IPS DF 6.9 (cell line): Measurements from ENCODE around the gene EEF1AKMT3.

Experiments used
- DNase-seq: peaks from one replicate; pipeline ENCODE4 v3.0.0-alpha.2; 2013; ENCODE audit warnings: low read depth, low spot score
- H3K27ac ChIP-seq: one replicate; pipeline ENCODE4 v1.5.1; 2013; ENCODE audit warnings: low read length, control low read depth
- H3K27me3 ChIP-seq: 2 replicates; pipeline ENCODE4 v1.6.1; 2013; ENCODE audit warnings: mild to moderate bottlenecking, low read length; ENCODE audit not compliant: control insufficient read depth, insufficient read depth
- H3K36me3 ChIP-seq: 2 replicates; pipeline ENCODE4 v1.6.1; 2013; ENCODE audit warnings: low read length; ENCODE audit not compliant: control insufficient read depth, insufficient read depth
- H3K4me1 ChIP-seq: 2 replicates; pipeline ENCODE4 v1.6.1; 2013; ENCODE audit warnings: low read length; ENCODE audit not compliant: control insufficient read depth, insufficient read depth
- H3K4me3 ChIP-seq: 2 replicates; pipeline ENCODE4 v1.5.1; 2013; ENCODE audit warnings: mild to moderate bottlenecking, low read length
- H3K9me3 ChIP-seq: 2 replicates; pipeline ENCODE4 v1.6.1; 2013; ENCODE audit warnings: low read length, inconsistent platforms; ENCODE audit not compliant: control insufficient read depth, insufficient read depth
- WGBS: extraction: QIAGEN DNeasy Blood & Tissue Kit; methylation state at CpG from one replicate; pipeline ENCODE4 v1.1.7; 2013; ENCODE audit warnings: mixed read lengths, missing lambda C conversion rate; ENCODE audit not compliant: insufficient read length, insufficient coverage; 5-methylcytosine and 5-hydroxymethylcytosine counted together

The EEF1AKMT3 gene

GRCh38 chr12:57783861-57784260 is 11.4 kb downstream of the EEF1AKMT3 start:
- no peak for DNase-seq
- H3K27ac ChIP-seq, result no peak overlapping the region
- H3K27me3 ChIP-seq, result no peaks in the 10 kb centered on the region
- no peaks in the 10 kb centered on the region for H3K4me1 ChIP-seq
- peaks cover 9% of the 10 kb centered on the region; the same call in 1 of the 2 replicates for H3K36me3 ChIP-seq
- no CpG with 5 or more reads among the region's 11 CpGs for WGBS
- H3K9me3 ChIP-seq, result no peaks in the 10 kb centered on the region
- H3K4me3 ChIP-seq, result no peak overlapping the region

- Histone ChIP-seq H3K4me3 (no peak overlapping the region), H3K27me3 (no peaks in the 10 kb centered on the region), H3K4me1 (no peaks in the 10 kb centered on the region), H3K9me3 (no peaks in the 10 kb centered on the region), H3K27ac (no peak overlapping the region), H3K36me3 (peaks cover 14% of the 10 kb centered on the region; the same call in 1 of the 2 replicates)
- no peak for DNase-seq
- no CpG with 5 or more reads among the region's 1 CpG for WGBS
Observed at GRCh38 chr12:57793920-57794319, 21.5 kb downstream of the EEF1AKMT3 start.

- no peak overlapping the region for H3K4me3 ChIP-seq
- WGBS, result no CpG with 5 or more reads among the region's 6 CpGs
- no peak overlapping the region for H3K27ac ChIP-seq
- H3K4me1 ChIP-seq, result no peaks in the 10 kb centered on the region
- DNase-seq, result no peak
- peaks cover 14% of the 10 kb centered on the region; the same call in 1 of the 2 replicates for H3K36me3 ChIP-seq
- no peaks in the 10 kb centered on the region for H3K27me3 ChIP-seq
- no peaks in the 10 kb centered on the region for H3K9me3 ChIP-seq
Observed at GRCh38 chr12:57795354-57795753, 22.9 kb downstream of the EEF1AKMT3 start.

GRCh38 chr12:57796996-57797395 is 24.6 kb downstream of the EEF1AKMT3 start:
- Histone ChIP-seq H3K27ac (no peak overlapping the region), H3K36me3 (peaks cover 14% of the 10 kb centered on the region; the same call in 1 of the 2 replicates), H3K27me3 (no peaks in the 10 kb centered on the region), H3K4me1 (no peaks in the 10 kb centered on the region), H3K9me3 (no peaks in the 10 kb centered on the region), H3K4me3 (no peak overlapping the region)
- DNase-seq, result no peak
- WGBS, result no CpG with 5 or more reads among the region's 1 CpG

GRCh38 chr12:57797933-57798332 is 25.5 kb downstream of the EEF1AKMT3 start:
- H3K9me3 ChIP-seq, result no peaks in the 10 kb centered on the region
- no peak for DNase-seq
- no peak overlapping the region for H3K4me3 ChIP-seq
- peaks cover 13% of the 10 kb centered on the region; the same call in 1 of the 2 replicates for H3K36me3 ChIP-seq
- H3K27me3 ChIP-seq, result no peaks in the 10 kb centered on the region
- WGBS, result no CpG with 5 or more reads among the region's 1 CpG
- H3K4me1 ChIP-seq, result no peaks in the 10 kb centered on the region
- no peak overlapping the region for H3K27ac ChIP-seq

GRCh38 chr12:57800965-57801364 is 28.6 kb downstream of the EEF1AKMT3 start:
- Histone ChIP-seq H3K27me3 (no peaks in the 10 kb centered on the region), H3K9me3 (no peaks in the 10 kb centered on the region), H3K27ac (no peak overlapping the region), H3K4me1 (no peaks in the 10 kb centered on the region), H3K4me3 (no peak overlapping the region), H3K36me3 (peaks cover 4% of the 10 kb centered on the region; the same call in 1 of the 2 replicates)
- no CpG with 5 or more reads among the region's 3 CpGs for WGBS
- DNase-seq, result no peak

- Histone ChIP-seq H3K4me1 (no peaks in the 10 kb centered on the region), H3K4me3 (no peak overlapping the region), H3K27ac (no peak overlapping the region), H3K36me3 (no peaks in the 10 kb centered on the region; the same call in 1 of the 2 replicates), H3K27me3 (no peaks in the 10 kb centered on the region), H3K9me3 (no peaks in the 10 kb centered on the region)
- WGBS, result no CpG with 5 or more reads among the region's 1 CpG
- DNase-seq, result no peak
Observed at GRCh38 chr12:57802607-57803006, 30.2 kb downstream of the EEF1AKMT3 start.

- no peaks in the 10 kb centered on the region for H3K4me1 ChIP-seq
- H3K9me3 ChIP-seq, result no peaks in the 10 kb centered on the region
- peak; percentile 31 for DNase-seq
- whole genome bisulfite sequencing, result no CpG with 5 or more reads among the region's 9 CpGs
- no peak overlapping the region for H3K27ac ChIP-seq
- no peaks in the 10 kb centered on the region; the same call in 1 of the 2 replicates for H3K36me3 ChIP-seq
- H3K27me3 ChIP-seq, result no peaks in the 10 kb centered on the region
- H3K4me3 ChIP-seq, result no peak overlapping the region
Observed at GRCh38 chr12:57803319-57803893, 31.0 kb downstream of the EEF1AKMT3 start.

GRCh38 chr12:57806677-57807076 is 34.3 kb downstream of the EEF1AKMT3 start:
- Histone ChIP-seq H3K36me3 (no peaks in the 10 kb centered on the region; the same call in 1 of the 2 replicates), H3K27ac (no peak overlapping the region), H3K9me3 (no peaks in the 10 kb centered on the region), H3K27me3 (no peaks in the 10 kb centered on the region), H3K4me1 (no peaks in the 10 kb centered on the region), H3K4me3 (no peak overlapping the region)
- DNase-seq, result no peak
- WGBS, result no CpG with 5 or more reads among the region's 3 CpGs

- no CpG with 5 or more reads among the region's 9 CpGs for WGBS
- H3K36me3 ChIP-seq, result no peaks in the 10 kb centered on the region; the same call in 1 of the 2 replicates
Observed at GRCh38 chr12:57807285-57807684, 34.9 kb downstream of the EEF1AKMT3 start.

GRCh38 chr12:57808351-57808750 is 35.9 kb downstream of the EEF1AKMT3 start:
- Histone ChIP-seq H3K9me3 (no peaks in the 10 kb centered on the region), H3K4me1 (no peaks in the 10 kb centered on the region), H3K4me3 (no peak overlapping the region), H3K36me3 (no peaks in the 10 kb centered on the region), H3K27me3 (no peaks in the 10 kb centered on the region), H3K27ac (no peak overlapping the region)
- no peak for DNase-seq
- no CpG with 5 or more reads among the region's 5 CpGs for WGBS

More at GRCh38 chr12:57807285-57807684, 34.9 kb downstream of the EEF1AKMT3 start:
- Histone ChIP-seq H3K4me1 (no peaks in the 10 kb centered on the region), H3K27me3 (no peaks in the 10 kb centered on the region), H3K9me3 (no peaks in the 10 kb centered on the region), H3K4me3 (no peak overlapping the region), H3K27ac (no peak overlapping the region)
- DNase-seq, result no peak
